Endothelial cell of umbilical vein (primary cell): ENCODE measurements around the gene NODAL. TPM values are rescaled to one million over a fixed set of nuclear protein-coding genes. Genes with fewer than 3 reads are reported as not detected.

Experiments used
- BruUV-seq: library from RNA; stranded (reverse); fragments of 400-500 nt; replicated peaks from 2 replicates; lab custom pipeline; 2021; lab: Mats Ljungman, UMichigan
- CTCF ChIA-PET: fragments of 300-600, 350-600 bp; sonication (Branson Sonifier 250); formaldehyde crosslinking; loops from one replicate; lab custom pipeline; 2021; ENCODE audit warnings: antibody characterized with exemption, inconsistent platforms; lab: Charles Lee
- POLR2A ChIA-PET: fragments of 300-600, 350-600 bp; sonication (Branson Sonifier 250); formaldehyde crosslinking; loops from one replicate; lab custom pipeline; 2021; ENCODE audit warnings: antibody characterized with exemption, inconsistent platforms; lab: Charles Lee
- DNase-seq: peaks from one replicate; pipeline ENCODE4 v3.0.0-alpha.2; 2011; ENCODE audit warnings: low read depth, low spot score
- FAIRE-seq: peaks from 2 replicates; lab custom pipeline; 2011; peaks lifted over from hg19 to GRCh38; lab: Jason Lieb, UNC
- H2AFZ ChIP-seq: 2 replicates; pipeline ENCODE4 v1.6.0; 2012; ENCODE audit warnings: low read depth, low read length, control low read depth, inconsistent platforms
- H3K27ac ChIP-seq: 2 replicates; pipeline ENCODE4 v1.5.1; 2011; ENCODE audit warnings: low read depth, mild to moderate bottlenecking, control low read depth, low read length, moderate library complexity; ENCODE audit not compliant: insufficient read depth
- H3K27me3 ChIP-seq, 2 experiments: 2 replicates each; pipeline versions ENCODE4 v1.6.0 to v1.6.1; 2011; ENCODE audit warnings: low read length in 2 of 2, mixed read lengths in 1 of 2; ENCODE audit not compliant: control insufficient read depth in 2 of 2, insufficient read depth in 2 of 2
- H3K36me3 ChIP-seq, 2 experiments: 2 replicates in 1 of 2; 3 replicates in 1 of 2; pipeline ENCODE4 v1.5.1; 2011; ENCODE audit warnings: low read length in 2 of 2, mild to moderate bottlenecking in 1 of 2, moderate library complexity in 1 of 2; ENCODE audit not compliant: control insufficient read depth in 2 of 2, insufficient read depth in 2 of 2; ENCODE audit errors: extremely low read depth in 1 of 2
- H3K4me1 ChIP-seq: 3 replicates; pipeline ENCODE4 v1.5.1; 2011; ENCODE audit warnings: mild to moderate bottlenecking, low read length; ENCODE audit not compliant: control insufficient read depth, insufficient read depth; ENCODE audit errors: extremely low read depth
- H3K4me2 ChIP-seq: 2 replicates; pipeline ENCODE4 v1.6.1; 2011; ENCODE audit warnings: low read length, control low read depth, mixed read lengths; ENCODE audit not compliant: insufficient read depth
- H3K4me3 ChIP-seq, 3 experiments: fragments of 200-600 bp in 1 of 3; sonication (generic), shearing (Covaris generic) in 1 of 3; replicated peaks in 1 of 3; 2 replicates each; pipeline ENCODE4 v1.5.1; 2011 to 2016; ENCODE audit warnings: control low read depth in 3 of 3, low read length in 3 of 3, mild to moderate bottlenecking in 2 of 3, inconsistent platforms in 1 of 3, low read depth in 1 of 3, moderate library complexity in 1 of 3; ENCODE audit not compliant: insufficient read depth in 1 of 3
- H3K79me2 ChIP-seq: 2 replicates; pipeline ENCODE4 v1.6.0; 2012; ENCODE audit warnings: low read length, inconsistent platforms; ENCODE audit not compliant: control insufficient read depth, insufficient read depth
- H3K9ac ChIP-seq: replicated peaks from 2 replicates; pipeline ENCODE3; 2011; ENCODE audit warnings: low read length, control low read depth; ENCODE audit not compliant: insufficient read depth; ENCODE audit errors: extremely low read depth
- H3K9me1 ChIP-seq: replicated peaks from 3 replicates; pipeline ENCODE4 v1.6.0; 2011; ENCODE audit warnings: mild to moderate bottlenecking, low read length; ENCODE audit not compliant: control insufficient read depth, insufficient read depth; ENCODE audit errors: extremely low read depth
- H3K9me3 ChIP-seq: replicated peaks from 2 replicates; pipeline ENCODE4 v1.5.1; 2012; ENCODE audit warnings: low read length, inconsistent platforms; ENCODE audit not compliant: control insufficient read depth, insufficient read depth
- H4K20me1 ChIP-seq: replicated peaks from 2 replicates; pipeline ENCODE3; 2011; ENCODE audit warnings: mild to moderate bottlenecking, low read length; ENCODE audit not compliant: control insufficient read depth, insufficient read depth; ENCODE audit errors: extremely low read depth
- CTCF ChIP-seq, 2 donors: IDR thresholded peaks; 1 replicate in 1 of 2; 2 replicates in 1 of 2; pipeline ENCODE4 v1.5.1; 2011; ENCODE audit warnings: low read length in 2 of 2, mild to moderate bottlenecking in 2 of 2, moderate library complexity in 2 of 2, control low read depth in 1 of 2, inconsistent platforms in 1 of 2, low read depth in 1 of 2; ENCODE audit not compliant: insufficient read depth in 1 of 2; ENCODE audit errors: extremely low read depth in 1 of 2
- EZH2 ChIP-seq: IDR thresholded peaks from 2 replicates; pipeline ENCODE4 v1.6.1; 2012; ENCODE audit warnings: borderline replicate concordance, low read depth, mild to moderate bottlenecking, moderate library complexity, low read length, inconsistent platforms; ENCODE audit not compliant: severe bottlenecking
- FOS ChIP-seq: IDR thresholded peaks from 2 replicates; pipeline ENCODE4 v1.6.1; 2011; ENCODE audit warnings: mild to moderate bottlenecking, low read length, moderate library complexity, borderline replicate concordance; ENCODE audit not compliant: insufficient read depth
- GATA2 ChIP-seq: IDR thresholded peaks from 2 replicates; pipeline ENCODE4 v1.7.0; 2011; ENCODE audit warnings: low read depth, mild to moderate bottlenecking, moderate library complexity, mixed read lengths, low read length; ENCODE audit not compliant: insufficient read length, insufficient read depth
- JUN ChIP-seq: IDR thresholded peaks from 2 replicates; pipeline ENCODE4 v1.6.1; 2011; ENCODE audit warnings: borderline replicate concordance, low read depth; ENCODE audit not compliant: insufficient read length, insufficient read depth
- MAX ChIP-seq: IDR thresholded peaks from 2 replicates; pipeline ENCODE4 v1.6.1; 2011; ENCODE audit not compliant: insufficient read depth, insufficient read length
- MYC ChIP-seq: IDR thresholded peaks from one replicate; pipeline ENCODE4 v1.6.1; 2011; ENCODE audit warnings: mild to moderate bottlenecking, low read depth, low read length
- POLR2A ChIP-seq: IDR thresholded peaks from 2 replicates; pipeline ENCODE4 v1.6.1; 2012; ENCODE audit warnings: low read depth, mild to moderate bottlenecking, control low read depth, low read length
- POLR2AphosphoS5 ChIP-seq: IDR thresholded peaks from 2 replicates; pipeline ENCODE4 v1.6.1; 2012; ENCODE audit warnings: low read depth, mild to moderate bottlenecking, control low read depth, low read length, moderate library complexity; ENCODE audit not compliant: insufficient read depth
- dilution Hi-C: fragments of 300-500 bp; cut with MboI; formaldehyde crosslinking; loops from one replicate; pipeline ENCODE4 v1.15.0; 2019; ENCODE audit warnings: low sequenced_read_pairs; ENCODE audit not compliant: extremely low pct_ligation_motif_present
- intact Hi-C: fragments of 100-400 bp; cut with micrococcal nuclease; formaldehyde crosslinking; loops from one replicate; pipeline ENCODE4 v1.10.0; 2022
- polyA plus RNA-seq, 4 experiments: library from polyadenylated mRNA; depleted of rRNA in 3 of 4; stranded (reverse) in 3 of 4; unstranded in 1 of 4; fragments of >200 nt; gene quantifications; 2 replicates each; pipeline versions ENCODE4 v1.2.1 to v1.2.3, GENCODE V29; 2011 to 2012; ENCODE audit warnings: missing spikeins in 1 of 4
- total RNA-seq: library from RNA; stranded (reverse); gene quantifications from 2 replicates; pipeline ENCODE4 v1.2.3, GENCODE V29; 2021

The NODAL gene
- total and polyA plus RNA-seq, 2 donors (not counting 3 experiments of a cell fraction or from before 2014, with no cell fraction given) = not detected

GRCh38 chr10:70440296-70441160 is 953 bp downstream of the NODAL start:
- H4K20me1 ChIP-seq = no peaks in the 10 kb centered on the region
- CTCF ChIA-PET = interaction anchor here (0.5 to 0.6 kb wide), 2 partner anchors 53 to 319 kb away, joined by 3 read pairs; no protein-coding TSS in a partner anchor
- no peaks in the 10 kb centered on the region for H3K4me1 ChIP-seq
- no peaks in the 10 kb centered on the region for H3K79me2 ChIP-seq
- no peak overlapping the region for H2AFZ ChIP-seq
- H3K9me3 ChIP-seq = no peaks in the 10 kb centered on the region
- peak overlapping the region; percentile 18 for H3K4me2 ChIP-seq
- intact Hi-C loops (no loop called here), dilution Hi-C loops (no loop called here)
- no TSS peak for BruUV-seq
- no peaks in the 10 kb centered on the region for H3K36me3 ChIP-seq
- H3K4me3 ChIP-seq = no peak overlapping the region
- no peak for DNase-seq
- H3K27me3 ChIP-seq = peaks cover 38 to 50% of the 10 kb centered on the region in 2 experiments
- H3K9me1 ChIP-seq = no peaks in the 10 kb centered on the region
- no peak for FAIRE-seq
- no peak overlapping the region for H3K9ac ChIP-seq
- POLR2A ChIA-PET = no interaction called here
- TF ChIP-seq FOS (no peak), JUN (no peak), EZH2 (peak; percentile 89), MYC (no peak)
- no peak overlapping the region for H3K27ac ChIP-seq

DNA sequence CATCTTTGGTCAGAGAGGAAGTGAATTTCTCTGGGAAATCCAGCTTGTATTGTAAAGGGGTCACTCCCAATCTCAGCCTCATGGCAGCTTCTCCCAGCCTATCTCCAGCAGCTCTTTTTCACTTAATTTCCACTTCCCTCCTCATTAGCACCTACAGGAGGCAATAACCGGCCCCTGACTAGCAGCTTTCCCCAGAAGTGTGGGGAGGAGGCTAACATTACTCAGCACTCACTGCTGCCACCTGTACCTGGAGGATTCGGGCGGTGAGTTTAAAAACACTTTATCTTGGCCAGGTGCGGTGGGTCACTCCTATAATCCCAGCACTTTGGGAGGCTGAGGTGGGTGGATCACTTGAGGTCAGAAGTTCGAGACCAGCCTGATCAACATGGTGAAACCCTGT is 3.8 kb downstream of the NODAL start:
- intact Hi-C loops (no loop called here), dilution Hi-C loops (no loop called here)
- no peaks in the 10 kb centered on the region for H3K9me1 ChIP-seq
- no peak overlapping the region for H3K4me3 ChIP-seq
- peaks cover 33 to 47% of the 10 kb centered on the region in 2 experiments for H3K27me3 ChIP-seq
- CTCF ChIA-PET = no interaction called here
- POLR2A ChIA-PET = no interaction called here
- H3K9me3 ChIP-seq = no peaks in the 10 kb centered on the region
- FAIRE-seq (no peak), DNase-seq (no peak)
- H2AFZ ChIP-seq = no peak overlapping the region
- no peaks in the 10 kb centered on the region for H4K20me1 ChIP-seq
- no peaks in the 10 kb centered on the region for H3K4me1 ChIP-seq
- H3K4me2 ChIP-seq = no peak overlapping the region
- H3K36me3 ChIP-seq = no peaks in the 10 kb centered on the region
- TF ChIP-seq EZH2 (no peak), MYC (no peak), POLR2AphosphoS5 (no peak), MAX (no peak), GATA2 (no peak), CTCF (IDR thresholded peaks at IDR 0.05; ENCODE audit: extremely low read depth in 1 of 2, insufficient read depth in 1 of 2, low read depth in 1 of 2, low read length in 2 of 2) (no peak), FOS (no peak), JUN (no peak), POLR2A (no peak)
- no peak overlapping the region for H3K9ac ChIP-seq
- H3K79me2 ChIP-seq = no peaks in the 10 kb centered on the region
- BruUV-seq = no TSS peak
- H3K27ac ChIP-seq = no peak overlapping the region
